ENCODE results near the gene FOXP1. TPM values are rescaled to one million over a fixed set of nuclear protein-coding genes. Genes with fewer than 3 reads are reported as not detected.
A peak's percentile ranks its signal among the peaks of the same experiment; 100 is the strongest.

Gene FOXP1
- total RNA-seq, 1 experiment from 2014 or later: 75.3 TPM

GRCh38 chr3:71210257-71211007 is 373.1 kb downstream of the FOXP1 start:
- Histone ChIP-seq H4K20me1 (ENCODE audit: control insufficient read depth, insufficient read depth, insufficient read length) (no peaks in the 10 kb centered on the region), H3K4me1 (ENCODE audit: insufficient read depth, low read length) (peaks cover 10% of the 10 kb centered on the region; the same call in 1 of the 2 replicates), H3K9me3 (ENCODE audit: control insufficient read depth, low read depth, low read length) (no peaks in the 10 kb centered on the region), H3K27me3 (ENCODE audit: insufficient read depth, low read length) (no peaks in the 10 kb centered on the region), H3T11ph (ENCODE audit: low read length) (peak overlapping the region; percentile 55), H3K4ac (ENCODE audit: low read depth, low read length) (no peak overlapping the region), H3K9ac (ENCODE audit: extremely low read depth, insufficient read length, low read length) (no peak overlapping the region), H3K27ac (ENCODE audit: insufficient read length, low read depth, low read length) (no peak overlapping the region), H2BK120ac (ENCODE audit: low read depth, low read length, poor library complexity, severe bottlenecking) (no peak overlapping the region), H2BK20ac (ENCODE audit: low read depth, low read length, poor library complexity, severe bottlenecking) (no peak overlapping the region), H3K79me2 (ENCODE audit: insufficient read depth, low read length) (no peaks in the 10 kb centered on the region), H2AFZ (ENCODE audit: low read length) (no peak overlapping the region), H4K8ac (replicated peaks; ENCODE audit: insufficient read length, low read depth, low read length) (no peak overlapping the region), H2BK12ac (ENCODE audit: insufficient read length, low read depth, low read length) (no peak overlapping the region), H3K18ac (ENCODE audit: insufficient read length, low read depth, low read length) (no peak overlapping the region), H3K4me2 (ENCODE audit: insufficient read depth, insufficient read length, low read length) (no peak overlapping the region), H3K14ac (ENCODE audit: insufficient read depth, low read length) (no peak overlapping the region), H2BK15ac (ENCODE audit: low read depth, low read length) (no peak overlapping the region), H3K23me2 (ENCODE audit: insufficient read length, low read depth, low read length, poor library complexity, severe bottlenecking) (no peaks in the 10 kb centered on the region), H4K5ac (ENCODE audit: insufficient read length, low read depth, low read length) (no peak overlapping the region), H2BK5ac (ENCODE audit: insufficient read length, low read length) (no peak overlapping the region), H2AK5ac (ENCODE audit: insufficient read length, low read length) (no peak overlapping the region), H3K23ac (ENCODE audit: insufficient read length, low read depth, low read length) (no peak overlapping the region), H4K91ac (ENCODE audit: insufficient read length, low read depth, low read length) (no peak overlapping the region), H3K56ac (ENCODE audit: insufficient read length, low read depth, low read length) (no peak overlapping the region), H3K79me1 (ENCODE audit: insufficient read depth, low read depth, low read length, poor library complexity, severe bottlenecking) (no peaks in the 10 kb centered on the region)
- no peak for DNase-seq
- H3K4me3 Mint-ChIP-seq: no peak overlapping the region
- WGBS (ENCODE audit: extremely low coverage, insufficient read length, low lambda C conversion rate): no CpG with 5 or more reads among the region's 4 CpGs
- no peaks in the 10 kb centered on the region for H3K9me3 Mint-ChIP-seq
- TF ChIP-seq CTCF (conservative IDR thresholded peaks at IDR 0.05): no peak
- H3K36me3 Mint-ChIP-seq (ENCODE audit: insufficient read depth in 1 of 3, low read depth in 3 of 3): peaks cover 0 to 2% (median 0%) of the 10 kb centered on the region in 3 experiments; a peak in 1 of 7 replicates
- H3K27ac Mint-ChIP-seq: peak overlapping the region in 2 of 3 experiments; percentile 71 to 84; a peak in 5 of 7 replicates
- H3K4me1 Mint-ChIP-seq: peaks cover 52 to 59% of the 10 kb centered on the region in 2 experiments
- H3K27me3 Mint-ChIP-seq (ENCODE audit: low read depth): no peaks in the 10 kb centered on the region

Measured in H9 (cell line).